Measurements from ENCODE around the gene ANKDD1B.

Gene ANKDD1B

DNA sequence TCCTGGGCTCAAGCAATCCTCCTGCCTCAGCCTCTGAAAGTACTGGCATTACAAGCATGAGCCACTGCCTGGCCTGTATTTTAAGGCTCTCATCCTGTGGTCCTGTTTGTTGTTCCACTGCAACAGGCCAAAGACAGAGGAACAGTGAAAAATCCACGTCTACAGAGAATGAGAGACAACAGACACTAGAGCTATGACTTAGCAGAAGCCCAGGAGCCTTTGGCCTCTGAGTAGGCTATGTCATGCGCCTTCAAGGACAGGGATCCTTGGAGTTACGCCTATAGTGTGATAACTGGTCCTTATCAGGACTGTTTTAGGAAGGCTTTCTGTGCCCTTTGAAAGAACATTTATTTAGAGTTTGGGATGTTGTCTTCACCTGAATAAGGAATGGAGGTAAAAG, 95.5 kb downstream of the ANKDD1B start:
- no peak for DNase-seq (ENCODE audit: low read depth)

- DNase-seq (ENCODE audit: low read depth): peak; percentile 52
Observed at GRCh38 chr5:75707911-75708509, 96.8 kb downstream of the ANKDD1B start.

GRCh38 chr5:75710637-75711036, 99.4 kb downstream of the ANKDD1B start:
- no peak for DNase-seq (ENCODE audit: low read depth)

- DNase-seq (ENCODE audit: low read depth): no peak
Observed at GRCh38 chr5:75711151-75711550, 99.9 kb downstream of the ANKDD1B start.

DNA sequence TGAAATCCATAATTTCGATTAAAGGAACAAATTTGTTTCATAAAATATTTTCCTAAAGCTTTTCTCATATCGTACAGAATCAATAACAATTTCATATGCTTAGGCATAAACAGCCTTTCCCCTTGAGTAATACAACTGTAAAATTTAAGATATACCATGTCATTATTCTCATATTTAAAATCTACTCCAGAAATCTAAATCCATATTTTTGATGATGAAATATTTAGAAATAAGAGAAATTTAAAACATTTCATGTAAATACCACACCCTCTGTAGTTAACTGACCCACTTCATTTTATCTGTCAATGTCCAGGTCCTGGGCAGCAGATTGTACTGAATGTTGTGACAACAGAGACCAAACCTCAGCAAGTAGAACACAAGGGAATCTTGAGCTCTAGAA, 100.8 kb downstream of the ANKDD1B start:
- no peak for DNase-seq (ENCODE audit: low read depth)

GRCh38 chr5:75716715-75717081, 105.4 kb downstream of the ANKDD1B start:
- no peak for DNase-seq (ENCODE audit: low read depth)

DNA sequence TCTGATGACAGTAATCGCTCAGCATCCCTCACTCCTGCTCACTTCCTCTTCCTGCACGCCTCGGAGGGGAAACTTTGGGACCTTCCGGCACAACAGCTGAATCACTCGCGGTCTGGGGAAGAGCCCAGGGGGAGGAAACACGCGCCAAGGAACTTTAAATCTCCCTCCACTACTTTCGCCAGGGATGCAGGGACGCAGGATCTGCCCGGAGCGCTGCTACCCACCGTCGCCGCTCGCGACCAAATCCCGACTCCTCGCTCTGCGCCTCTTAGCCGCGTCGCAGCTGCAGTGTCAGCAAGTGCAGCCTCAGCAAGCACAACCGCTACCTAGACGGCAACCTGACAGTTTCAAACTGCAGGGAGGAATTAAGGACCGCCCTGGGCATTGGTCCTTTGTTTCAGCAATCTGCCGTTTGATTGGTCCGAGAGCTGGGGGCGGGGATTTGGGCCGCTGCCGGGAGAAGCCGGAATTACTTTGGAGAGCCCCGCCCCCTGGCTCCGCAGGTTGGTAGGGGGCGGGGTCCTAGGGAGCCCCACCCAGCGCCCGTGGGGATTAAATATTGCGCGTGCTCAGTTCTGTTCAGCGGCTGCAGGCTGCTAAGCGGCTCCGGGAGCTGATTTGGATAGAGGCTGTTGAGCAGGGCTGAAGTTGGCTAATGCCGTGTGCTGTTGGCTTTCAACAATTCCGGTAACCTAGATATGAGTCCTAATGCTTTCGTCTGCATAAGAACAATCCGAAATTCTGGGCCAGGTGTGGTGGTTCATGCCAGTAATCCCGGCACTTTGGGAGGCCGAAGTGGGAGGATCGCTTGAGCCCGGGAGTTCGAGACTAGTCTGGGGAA, 106.0 kb downstream of the ANKDD1B start, which contains the start of gene POC5:
Gene POC5 (minus strand): TSS at position 356 of the 841 bp plus-strand sequence. CDS start 4,500 bp downstream, outside the sequence.
- peak; percentile 97 for DNase-seq (ENCODE audit: low read depth)

GRCh38 chr5:75720882-75721281, 109.6 kb downstream of the ANKDD1B start:
- no peak for DNase-seq (ENCODE audit: low read depth)
